Globus pallidus (tissue), 1 donor: ENCODE results near the gene ACER2.
A peak's percentile ranks its signal among the peaks of the same experiment; 100 is the strongest.

Experiments used
- DNase-seq: peaks from one replicate; pipeline ENCODE4 v3.0.0-alpha.2; 2015; ENCODE audit warnings: low spot score

Gene ACER2

DNA sequence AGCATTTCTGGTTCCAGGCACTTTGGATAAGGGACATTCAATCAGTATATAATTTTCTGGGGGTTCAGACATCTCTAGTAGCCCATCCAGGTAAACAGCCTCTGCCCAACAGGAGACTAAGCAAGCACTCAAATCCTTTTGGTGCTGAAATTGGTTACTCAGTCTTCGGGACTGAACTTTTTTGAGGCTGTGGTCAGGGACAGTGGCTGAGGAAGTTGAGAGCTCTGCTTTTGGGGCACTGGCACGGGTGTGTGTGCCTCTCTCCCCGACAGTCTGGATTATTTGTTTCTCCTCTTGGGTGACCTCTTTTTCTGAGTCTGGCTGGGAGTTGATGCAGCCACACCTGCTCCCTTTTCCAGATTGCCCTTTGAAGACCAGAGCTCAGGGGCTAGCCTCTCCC, 47.6 kb downstream of the ACER2 start:
- no peak for DNase-seq

DNA sequence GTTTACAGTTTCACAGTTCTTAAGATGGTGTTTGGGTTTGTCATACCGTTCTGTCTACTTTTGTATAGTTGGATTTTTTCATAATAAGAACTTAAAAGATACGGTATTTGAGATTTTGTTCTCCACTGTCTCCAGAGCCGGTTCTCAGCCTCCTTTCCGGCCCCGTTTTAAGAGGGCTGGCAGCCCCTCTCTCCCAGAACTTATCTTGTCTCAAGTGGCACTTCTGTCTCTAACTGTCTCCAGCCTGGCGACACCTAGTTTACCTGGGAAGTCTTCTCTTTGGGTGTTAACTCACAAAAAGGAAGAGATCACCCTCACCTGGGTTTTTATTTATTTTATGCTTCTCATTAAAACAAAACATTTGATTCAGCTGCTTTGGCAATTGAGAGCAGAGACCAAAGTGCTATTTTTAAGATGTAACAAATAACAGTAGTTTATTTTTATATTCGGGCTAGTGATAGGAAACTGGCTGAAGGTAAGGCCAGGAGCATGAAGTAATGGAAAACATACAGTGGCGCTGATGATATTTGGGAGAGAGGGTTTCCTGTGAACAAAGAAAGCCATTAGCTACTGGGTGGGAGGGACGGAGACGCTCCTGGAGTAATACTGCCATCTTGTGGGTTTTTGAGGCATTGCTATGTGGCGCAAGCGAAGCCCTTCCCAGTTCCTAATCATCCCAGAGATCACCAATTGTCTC, 48.3 kb downstream of the ACER2 start:
- DNase-seq, result peak; percentile 81

DNA sequence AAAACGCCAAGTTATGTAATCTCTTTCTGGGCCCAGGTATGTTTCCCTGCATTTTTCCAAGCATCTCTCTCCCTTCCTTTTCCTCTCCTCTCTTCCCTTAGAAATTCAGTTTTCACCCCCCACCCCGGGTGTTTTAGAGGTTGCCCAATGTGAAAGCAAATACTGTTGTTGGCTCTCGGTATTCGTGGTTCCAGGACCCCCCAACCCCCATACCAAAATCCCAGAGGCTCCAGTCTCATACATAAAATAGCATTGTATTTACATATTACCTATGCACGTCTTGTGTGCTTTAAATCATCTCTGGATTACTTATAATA, 48.8 kb downstream of the ACER2 start:
- no peak for DNase-seq

DNA sequence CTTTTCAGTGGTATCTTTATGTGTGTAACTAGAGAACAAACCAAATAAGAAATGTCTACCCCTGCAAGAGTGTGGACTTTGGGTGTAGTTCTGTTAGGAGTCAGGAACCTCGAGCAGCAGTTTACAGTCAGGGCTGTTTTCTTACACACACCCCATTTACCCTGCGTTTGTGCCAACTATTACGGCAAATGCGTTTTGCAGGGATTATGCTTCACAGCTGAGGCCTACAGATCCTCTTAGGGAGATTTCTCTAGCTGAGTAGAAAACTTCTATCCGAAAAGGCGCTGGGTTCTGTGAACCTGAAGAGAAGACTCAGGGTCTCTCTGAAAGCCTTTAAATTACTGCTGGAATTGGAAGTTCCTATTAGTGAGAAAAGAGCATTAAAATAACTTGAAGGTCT, 51.4 kb downstream of the ACER2 start:
- no peak for DNase-seq

DNA sequence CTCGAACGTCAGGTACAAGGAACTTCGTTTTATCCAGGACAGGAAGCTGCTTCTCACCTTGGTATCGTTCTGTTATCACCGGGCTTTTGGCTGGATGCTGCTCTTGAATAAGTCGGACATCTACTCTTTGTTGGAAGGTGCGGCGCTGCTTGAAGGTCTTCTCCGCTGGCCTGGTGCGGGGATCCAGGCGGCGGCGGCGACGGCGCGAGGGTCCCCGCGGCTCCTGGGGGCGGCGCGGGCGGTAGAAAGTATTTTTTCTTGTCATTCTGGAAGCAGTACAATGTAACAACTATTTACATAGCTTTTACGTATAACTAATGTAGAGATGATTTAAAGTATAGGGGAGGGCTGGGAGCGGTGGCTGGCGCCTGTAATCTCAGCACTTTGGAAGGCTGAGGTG, 52.3 kb downstream of the ACER2 start:
- no peak for DNase-seq

DNA sequence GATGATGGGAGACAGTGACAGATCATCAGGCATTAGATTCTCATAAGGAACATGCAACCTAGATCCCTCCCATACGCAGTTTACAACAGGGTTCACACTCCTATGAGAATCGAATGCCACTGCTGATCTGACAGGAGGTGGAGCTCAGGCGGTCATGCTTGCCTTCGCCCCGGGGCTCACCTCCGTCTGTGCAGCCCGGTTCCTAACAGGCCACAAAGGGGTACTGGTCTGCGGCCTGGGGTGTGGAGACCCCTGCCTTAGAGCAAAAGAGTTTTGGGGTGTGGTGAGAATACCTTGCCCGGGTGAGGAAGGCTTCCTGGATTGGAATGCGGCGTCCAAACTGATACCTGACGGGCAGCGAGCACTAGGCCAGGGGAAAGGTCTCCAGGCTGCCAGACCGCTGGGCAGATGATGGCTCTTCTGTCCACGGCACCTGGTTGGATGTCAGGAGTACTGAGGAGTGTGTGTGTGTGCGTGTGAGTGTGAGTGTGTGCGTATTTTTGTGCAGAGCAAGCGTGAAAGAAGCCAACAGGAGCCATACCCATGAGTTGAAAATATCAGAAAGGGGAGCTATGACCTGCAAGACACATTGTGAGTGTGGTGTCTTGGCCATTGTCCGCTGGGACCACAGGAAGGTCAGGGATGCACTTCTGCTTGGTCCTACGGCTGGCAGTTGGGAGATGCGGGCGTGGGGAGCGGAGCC, 55.4 kb downstream of the ACER2 start:
- no peak for DNase-seq

DNA sequence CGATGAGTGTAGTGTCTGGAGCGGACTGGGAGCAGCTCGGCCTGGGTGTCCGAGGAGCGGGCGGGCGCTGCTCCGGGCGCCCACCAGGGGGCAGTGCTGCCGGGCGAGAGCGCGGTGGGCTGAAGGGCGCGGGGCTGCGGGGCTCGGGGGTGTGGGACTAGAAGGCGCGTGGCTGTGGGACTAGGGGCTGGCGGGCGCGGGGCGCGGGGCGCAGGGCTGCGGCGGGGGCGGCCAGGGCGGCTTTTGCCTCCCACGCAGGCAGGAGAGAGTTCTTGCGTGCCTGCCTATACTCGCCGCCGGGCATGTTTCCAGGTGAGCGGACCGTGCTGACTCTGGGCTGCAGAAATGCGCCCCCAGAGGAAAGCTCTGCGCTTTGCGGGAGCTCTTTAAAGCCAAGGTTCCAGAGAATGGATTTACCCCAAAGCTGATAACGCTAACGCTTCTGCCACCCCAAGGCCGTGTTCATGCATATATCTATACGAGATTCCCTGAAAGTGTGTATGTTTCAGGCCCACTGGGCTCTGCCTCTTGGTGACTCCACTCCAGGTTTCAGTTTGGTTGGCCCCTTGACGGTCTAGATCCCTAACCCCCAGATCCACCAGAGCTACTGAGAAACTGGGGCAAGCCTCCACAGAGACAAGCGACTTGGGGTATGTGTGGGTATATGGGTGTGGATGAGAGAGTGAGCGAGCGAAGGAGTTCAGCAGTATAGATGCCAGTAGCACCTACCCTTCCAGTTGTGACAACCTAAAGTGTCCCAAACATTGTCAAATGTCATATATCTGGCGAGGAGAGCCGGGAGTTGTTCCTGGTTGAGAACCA, 56.2 kb downstream of the ACER2 start:
- DNase-seq, result peak; percentile 68

DNA sequence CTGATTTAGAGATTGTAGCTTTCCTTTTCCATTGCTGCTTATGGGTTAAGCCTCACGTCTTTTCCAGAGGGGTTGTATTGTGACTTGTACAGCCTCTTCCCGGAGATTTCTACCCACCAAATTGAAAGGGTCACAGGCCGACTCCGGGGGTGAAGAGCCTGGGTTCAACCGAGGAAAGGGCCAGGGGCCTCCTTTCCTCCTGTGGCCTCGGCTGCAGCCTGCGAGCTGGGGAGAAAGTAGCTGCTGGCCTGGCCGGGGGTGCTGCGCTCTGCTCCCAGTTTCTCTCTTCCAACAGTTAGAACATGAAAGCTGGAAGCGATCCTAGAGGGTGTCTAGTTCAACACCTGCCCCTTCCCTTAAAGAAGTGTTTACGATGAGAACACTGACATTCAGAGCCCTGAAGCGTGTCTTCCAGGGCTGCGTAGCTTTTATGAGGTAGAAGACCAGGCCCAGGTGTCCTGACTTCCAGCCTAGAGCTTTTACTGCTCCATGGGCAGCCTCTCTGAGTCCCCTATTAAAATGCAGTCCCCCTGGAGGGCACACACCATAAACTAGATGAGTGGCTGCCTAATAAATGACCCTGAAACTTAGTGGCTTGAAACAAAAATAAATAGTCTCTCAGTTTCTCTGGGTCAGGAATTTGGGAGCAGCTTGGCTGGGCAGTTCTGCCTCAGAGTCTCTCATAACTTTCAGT, 56.9 kb downstream of the ACER2 start:
- no peak for DNase-seq

DNA sequence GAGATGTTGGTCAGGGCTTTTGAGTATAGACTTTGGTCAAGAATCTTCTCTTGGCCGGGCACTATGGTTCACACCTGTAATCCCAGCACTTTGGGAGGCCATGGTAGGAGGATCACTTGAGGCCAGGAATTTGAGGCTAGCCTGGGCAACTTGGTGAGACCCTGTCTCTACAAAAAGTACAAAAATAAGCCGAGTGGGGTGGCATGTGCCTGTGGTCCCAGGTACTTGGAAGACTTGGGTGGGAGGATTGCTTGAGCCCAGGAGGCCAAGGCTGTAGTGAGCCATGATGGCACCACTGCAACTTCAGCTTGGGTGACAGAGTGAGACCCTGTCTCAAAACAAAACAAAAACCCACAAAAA, 57.5 kb downstream of the ACER2 start:
- DNase-seq, result no peak

DNA sequence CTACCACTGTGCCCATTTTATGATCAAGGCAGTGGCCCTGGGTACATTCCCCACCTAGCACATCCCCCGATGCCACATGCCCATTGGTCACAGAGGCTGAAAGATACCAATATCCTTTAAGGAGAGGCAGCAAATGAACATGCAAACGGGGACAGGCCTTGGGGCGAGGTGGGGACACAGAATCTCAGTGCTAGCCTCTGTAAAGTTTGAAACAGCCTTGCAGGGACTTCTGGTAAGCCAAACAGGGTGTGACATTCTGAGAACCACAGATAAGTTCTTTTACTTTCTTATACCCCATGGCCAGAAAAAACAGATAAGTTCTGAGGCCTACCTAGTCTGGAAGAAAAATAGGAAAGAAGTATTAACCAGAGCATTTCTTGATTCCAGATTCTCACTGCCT, 60.5 kb downstream of the ACER2 start:
- DNase-seq, result no peak

DNA sequence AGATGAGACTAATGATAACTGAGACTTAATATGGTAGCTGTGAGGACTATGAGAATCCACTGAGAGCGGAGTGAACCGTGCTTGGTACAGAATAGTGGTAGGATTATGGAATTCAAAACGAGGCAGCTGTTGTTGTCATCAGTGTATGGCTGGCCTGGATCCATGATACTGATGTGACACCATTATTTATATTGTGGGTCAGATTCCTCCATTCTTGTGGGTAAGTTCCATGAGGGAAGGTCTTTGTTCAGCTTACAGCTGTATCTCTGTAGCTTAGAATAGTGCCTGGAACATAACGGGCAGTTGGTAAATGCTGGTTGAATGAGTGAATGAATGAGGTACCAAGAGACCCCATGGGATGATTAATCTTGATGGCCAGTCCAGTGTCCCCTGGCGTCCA, 61.8 kb downstream of the ACER2 start:
- DNase-seq, result peak; percentile 84

DNA sequence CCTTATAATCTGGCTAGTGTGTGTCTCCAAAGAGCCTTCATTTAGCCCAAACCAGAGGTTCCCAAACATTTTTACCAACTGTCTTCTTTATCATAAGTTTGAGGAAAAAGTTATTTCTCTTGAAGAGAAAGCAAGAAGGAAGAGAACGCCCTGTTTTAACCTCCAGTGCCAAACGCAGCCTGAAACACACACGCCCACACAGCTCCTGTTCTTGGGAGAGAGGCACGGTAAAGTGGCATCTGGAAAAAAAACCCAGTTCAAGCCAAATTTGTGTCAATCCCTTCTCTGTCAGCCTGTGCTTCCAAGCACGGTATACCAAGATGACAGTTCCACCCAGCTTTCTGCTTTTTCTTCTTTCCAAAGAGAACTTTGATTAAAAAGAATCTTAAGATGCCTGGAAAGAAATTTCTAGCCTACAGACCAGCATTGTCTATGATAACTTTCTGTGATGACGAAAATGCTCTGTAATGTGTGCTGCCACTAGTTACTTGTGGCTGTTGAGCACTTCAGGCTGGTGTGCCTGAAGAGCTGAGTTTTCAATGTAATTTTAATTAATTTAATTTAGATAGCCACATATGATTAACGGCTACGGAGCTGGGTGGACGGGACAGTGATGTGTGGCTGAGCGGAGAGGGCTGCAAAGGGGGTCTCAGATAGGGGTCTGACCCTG, 62.3 kb downstream of the ACER2 start:
- DNase-seq, result peak; percentile 63

DNA sequence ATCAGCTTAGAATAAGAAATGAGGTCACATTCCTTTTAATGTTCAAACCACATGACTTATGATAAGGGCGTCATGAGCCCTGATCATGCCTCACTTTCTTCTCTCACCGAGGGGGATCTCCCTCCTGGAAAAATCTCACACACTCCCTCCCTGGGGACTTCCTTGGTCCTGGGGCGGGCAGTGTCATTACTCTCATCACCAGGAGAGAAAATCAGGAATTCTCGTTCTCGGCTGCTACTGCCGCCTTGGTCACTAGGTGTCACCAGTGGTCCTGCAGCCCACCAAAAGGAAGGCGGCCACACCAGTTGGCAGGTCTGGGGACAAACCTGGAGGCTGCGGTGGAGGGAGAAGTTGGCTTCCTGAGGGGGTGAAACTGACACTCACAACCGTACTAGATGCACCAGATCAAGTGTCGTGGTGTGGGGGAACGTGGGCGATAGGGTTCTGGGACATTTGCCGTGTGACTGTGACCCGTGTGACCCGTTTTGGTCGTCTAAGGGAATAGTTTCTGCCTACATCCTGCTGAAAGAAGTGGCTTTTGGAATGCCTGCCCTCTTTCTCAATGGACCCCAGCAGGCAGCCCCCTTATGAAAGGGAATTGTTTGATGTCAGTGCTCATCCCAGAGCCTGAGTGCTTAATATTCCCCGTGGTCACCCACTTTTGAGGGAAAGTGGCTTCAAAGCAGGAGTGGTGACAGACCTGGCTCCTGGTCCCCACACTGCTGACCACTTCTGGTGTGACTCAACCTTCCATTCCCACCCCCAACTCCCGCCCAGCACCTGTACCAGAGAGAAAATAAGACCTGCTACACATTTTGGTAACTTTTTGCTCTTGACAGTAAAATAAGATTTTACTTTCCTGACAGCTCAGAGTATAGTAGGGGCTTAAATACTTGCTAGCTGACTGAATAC, 63.2 kb downstream of the ACER2 start:
- DNase-seq, result peak; percentile 88

DNA sequence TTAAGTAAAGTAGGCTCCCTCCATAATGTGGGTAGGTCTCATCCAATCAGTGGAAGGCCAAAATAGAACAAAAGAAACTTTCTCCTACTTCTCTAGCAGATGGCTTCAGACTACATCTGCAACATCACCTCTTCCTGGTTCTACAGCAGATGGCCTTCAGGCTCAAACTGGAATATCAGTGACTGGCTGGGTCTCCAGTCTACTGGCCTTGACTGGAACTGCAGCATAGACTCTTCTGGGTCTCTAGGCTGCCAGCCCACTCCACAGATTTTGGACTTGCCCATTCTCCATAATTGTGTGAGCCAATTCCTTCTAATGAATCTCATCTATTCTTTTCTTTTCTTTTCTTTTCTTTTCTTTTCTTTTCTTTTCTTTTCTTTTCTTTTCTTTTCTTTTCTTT, 64.8 kb downstream of the ACER2 start:
- DNase-seq, result no peak

DNA sequence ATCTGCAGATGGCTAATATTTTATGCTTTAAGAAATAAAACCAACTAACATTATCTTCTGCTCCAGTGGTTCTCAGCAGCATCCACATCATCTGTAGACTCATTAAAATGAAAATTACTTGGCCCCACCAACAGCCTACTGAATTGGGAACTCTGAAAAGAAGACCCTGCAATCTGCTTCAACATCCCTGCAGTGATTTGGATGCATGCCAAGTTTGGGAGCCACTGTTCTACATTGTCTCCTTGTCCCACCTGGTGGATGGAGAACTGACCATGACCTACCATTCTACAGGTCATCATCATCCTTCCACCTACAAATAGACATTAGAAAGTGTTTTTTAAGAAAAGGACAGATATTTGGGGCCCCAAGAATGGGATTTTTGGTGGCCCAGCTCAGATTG, 71.1 kb downstream of the ACER2 start:
- DNase-seq, result no peak

DNA sequence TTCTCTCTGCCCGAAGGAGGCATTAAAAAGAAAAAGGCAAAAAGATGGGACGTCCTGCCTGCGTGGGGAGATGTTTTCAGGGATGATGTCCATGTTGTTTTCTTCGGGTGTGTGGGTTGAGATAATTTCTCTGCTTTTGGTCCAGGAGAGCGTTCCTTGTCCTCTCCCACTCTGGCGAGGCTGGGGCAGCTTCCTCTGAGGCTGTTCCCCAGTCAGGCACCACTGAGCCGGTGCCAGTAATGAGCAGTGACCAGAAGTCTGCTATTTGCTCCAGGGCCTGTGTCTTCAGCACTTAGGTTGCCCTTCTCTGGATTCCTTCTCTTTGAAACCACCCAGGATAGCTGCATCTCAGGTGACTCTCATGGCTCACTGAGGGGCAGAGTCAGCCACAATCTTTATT, 71.5 kb downstream of the ACER2 start:
- no peak for DNase-seq

DNA sequence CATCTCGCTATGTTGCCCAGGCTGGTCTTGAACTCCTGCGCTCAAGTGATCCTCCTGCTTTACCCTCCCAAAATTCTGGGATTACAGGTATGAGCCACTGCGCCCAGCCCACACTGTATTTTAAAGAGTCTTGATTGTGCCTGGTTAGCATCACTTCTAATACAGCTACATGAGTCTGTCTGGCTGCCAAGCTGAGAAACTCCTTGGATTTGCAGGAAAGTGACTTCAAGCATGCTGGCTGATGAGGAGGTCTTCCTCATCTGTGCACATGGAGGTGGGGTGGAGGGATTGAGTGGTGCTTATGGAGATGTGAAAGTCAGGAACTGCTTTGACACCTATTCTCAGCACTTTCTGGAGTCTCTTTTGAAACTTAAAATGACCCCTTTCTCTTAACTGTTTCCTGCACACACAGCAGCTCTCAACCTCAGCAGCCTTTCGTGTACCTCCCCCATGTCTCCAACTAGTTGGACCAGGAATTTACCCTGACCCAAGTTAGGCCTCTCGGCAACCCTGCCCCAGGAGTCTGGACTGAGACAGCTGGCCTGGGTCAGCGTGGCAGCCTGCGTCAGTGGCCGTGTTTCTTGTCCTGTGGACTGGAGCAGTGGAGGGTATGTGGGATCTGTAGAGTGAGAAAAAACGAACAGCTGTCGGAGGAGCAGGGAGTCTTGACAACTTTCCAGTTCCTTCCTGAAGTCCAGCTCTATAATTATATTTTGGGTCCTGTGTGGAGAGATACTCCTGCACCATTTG, 72.5 kb downstream of the ACER2 start:
- DNase-seq, result no peak

DNA sequence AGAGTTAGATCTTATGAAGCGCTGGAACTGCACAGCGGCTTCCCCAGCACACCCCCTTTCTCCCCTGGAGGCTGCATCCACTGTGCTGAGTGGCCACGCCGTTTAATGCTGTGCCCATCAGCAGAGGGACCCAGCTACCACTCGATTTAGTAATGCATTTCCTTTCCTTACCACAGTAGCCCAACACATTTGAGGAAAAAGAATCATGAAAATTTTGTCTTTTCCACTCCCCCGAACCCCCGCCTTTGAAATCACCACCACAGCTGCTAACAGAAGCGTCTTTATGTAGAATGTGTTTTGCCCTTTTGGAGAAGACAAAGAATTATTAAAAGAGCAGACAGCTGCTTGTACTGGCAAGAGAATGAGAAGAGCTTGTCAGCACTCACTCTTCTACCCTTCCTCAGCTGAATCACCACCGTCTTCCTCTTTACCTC, 73.2 kb downstream of the ACER2 start:
- peak; percentile 98 for DNase-seq

DNA sequence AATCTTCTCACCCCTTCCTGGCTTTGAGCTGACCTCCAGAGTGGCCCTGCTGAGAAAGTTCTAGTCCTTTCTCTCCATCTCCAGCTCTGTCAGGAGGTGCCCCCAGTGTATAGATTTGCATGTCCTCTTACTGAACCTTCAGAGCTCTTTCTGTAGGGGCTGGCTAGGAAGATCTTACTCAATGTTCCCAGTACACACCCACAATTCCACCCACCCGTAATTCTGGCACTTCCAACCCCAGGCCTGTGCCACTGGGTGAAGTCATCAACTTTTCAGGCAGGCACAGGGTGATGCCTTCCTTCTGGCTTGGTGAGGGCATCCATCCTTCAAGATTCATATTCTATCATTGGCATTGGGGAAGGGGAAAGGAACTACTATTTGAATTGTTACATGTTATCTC, 75.9 kb downstream of the ACER2 start:
- DNase-seq, result no peak

DNA sequence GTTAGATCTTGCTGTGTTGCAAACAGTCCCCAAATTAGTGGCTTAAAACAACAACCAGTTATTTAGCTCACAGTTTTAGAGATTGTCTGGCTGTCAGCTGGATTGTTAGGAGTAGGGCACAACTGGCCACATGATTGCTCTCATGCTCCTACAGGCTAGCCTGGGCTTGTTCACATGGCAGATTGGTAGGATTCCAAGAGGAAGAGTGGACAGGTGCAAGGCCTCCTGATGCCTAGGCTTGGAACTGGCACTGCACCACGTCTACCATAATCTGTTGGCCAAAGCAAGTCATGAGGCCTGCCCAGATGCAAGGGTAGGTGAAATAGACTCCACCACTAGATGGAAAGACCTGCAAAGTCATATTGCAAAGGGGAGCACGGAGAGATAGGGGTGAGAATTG, 76.4 kb downstream of the ACER2 start:
- DNase-seq, result no peak
